Prostate gland (tissue), 2 donors: Measurements from ENCODE around the gene APOO.

Source experiments
- POLR2A ChIP-seq: fragments of 450-650 bp; IDR thresholded peaks from one replicate; pipeline ENCODE4 v1.6.1; 2016; ENCODE audit warnings: antibody characterized with exemption, mild to moderate bottlenecking
- POLR2AphosphoS5 ChIP-seq: sonication (generic); formaldehyde crosslinking; IDR thresholded peaks from one replicate; pipeline ENCODE4 v1.6.1; 2017; ENCODE audit warnings: antibody characterized with exemption
- TF ChIP-seq, protein P1 (sequence below), 4 experiments: fragments of 200-600 bp in 2 of 4; fragments of 450-650 bp in 2 of 4; sonication (generic) in 2 of 4; IDR thresholded peaks; 1 replicate in 3 of 4; 2 replicates in 1 of 4; pipeline ENCODE4 v1.5.1; 2016 to 2019; ENCODE audit warnings: antibody characterized with exemption in 4 of 4, mild to moderate bottlenecking in 2 of 4, moderate library complexity in 2 of 4

DNA sequence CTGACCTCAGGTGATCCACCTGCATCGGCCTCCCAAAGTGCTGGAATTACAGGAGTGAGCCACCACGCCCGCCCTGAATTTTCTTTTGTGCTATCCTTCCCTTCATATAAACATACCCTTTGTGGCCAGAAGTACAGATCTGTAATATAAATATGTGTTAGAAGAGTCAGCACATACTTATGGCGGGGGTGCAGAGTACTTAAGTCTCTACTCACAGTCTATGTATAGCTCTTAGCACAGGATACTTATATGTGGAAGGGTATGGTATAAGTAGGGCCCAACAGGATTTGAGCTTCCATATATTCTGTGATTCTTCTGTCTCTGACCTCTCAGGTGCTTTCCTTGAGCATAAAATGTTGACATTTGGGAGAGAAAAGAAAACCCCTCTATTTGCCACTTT lies 18.3 kb upstream of the APOO start:
- TF ChIP-seq, protein P1, sequence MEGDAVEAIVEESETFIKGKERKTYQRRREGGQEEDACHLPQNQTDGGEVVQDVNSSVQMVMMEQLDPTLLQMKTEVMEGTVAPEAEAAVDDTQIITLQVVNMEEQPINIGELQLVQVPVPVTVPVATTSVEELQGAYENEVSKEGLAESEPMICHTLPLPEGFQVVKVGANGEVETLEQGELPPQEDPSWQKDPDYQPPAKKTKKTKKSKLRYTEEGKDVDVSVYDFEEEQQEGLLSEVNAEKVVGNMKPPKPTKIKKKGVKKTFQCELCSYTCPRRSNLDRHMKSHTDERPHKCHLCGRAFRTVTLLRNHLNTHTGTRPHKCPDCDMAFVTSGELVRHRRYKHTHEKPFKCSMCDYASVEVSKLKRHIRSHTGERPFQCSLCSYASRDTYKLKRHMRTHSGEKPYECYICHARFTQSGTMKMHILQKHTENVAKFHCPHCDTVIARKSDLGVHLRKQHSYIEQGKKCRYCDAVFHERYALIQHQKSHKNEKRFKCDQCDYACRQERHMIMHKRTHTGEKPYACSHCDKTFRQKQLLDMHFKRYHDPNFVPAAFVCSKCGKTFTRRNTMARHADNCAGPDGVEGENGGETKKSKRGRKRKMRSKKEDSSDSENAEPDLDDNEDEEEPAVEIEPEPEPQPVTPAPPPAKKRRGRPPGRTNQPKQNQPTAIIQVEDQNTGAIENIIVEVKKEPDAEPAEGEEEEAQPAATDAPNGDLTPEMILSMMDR (IDR thresholded peaks at IDR 0.05) = no peak
- TF ChIP-seq POLR2AphosphoS5 (no peak), POLR2A (no peak)
